Measurements from ENCODE around the gene FGFR3.

The FGFR3 gene

DNA sequence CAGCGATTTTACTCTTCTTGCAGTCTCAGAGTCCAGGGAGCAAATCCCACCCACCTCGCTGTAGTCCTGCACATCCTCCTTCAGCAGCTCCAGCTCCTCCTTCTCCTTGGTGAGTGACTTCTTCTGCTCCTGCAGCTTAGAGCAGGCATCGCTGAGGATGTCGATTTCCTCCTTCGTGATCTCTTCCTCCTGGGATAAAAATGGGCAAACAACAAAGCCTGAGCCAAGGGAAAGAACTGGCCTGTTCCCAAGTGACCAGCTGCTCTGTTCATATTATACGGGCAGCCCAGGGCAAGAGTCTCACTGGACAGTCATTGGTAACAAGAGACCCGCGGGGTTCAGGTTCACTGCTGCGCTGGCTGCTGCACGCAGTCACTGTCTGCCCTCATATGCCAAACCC, 26.2 kb downstream of the FGFR3 start:
- H3K4me3 ChIP-seq (replicated peaks; ENCODE audit: low read depth, low read length) = no peak overlapping the region
- DNase-seq (ENCODE audit: low read depth) = no peak
- TF ChIP-seq, protein P1, sequence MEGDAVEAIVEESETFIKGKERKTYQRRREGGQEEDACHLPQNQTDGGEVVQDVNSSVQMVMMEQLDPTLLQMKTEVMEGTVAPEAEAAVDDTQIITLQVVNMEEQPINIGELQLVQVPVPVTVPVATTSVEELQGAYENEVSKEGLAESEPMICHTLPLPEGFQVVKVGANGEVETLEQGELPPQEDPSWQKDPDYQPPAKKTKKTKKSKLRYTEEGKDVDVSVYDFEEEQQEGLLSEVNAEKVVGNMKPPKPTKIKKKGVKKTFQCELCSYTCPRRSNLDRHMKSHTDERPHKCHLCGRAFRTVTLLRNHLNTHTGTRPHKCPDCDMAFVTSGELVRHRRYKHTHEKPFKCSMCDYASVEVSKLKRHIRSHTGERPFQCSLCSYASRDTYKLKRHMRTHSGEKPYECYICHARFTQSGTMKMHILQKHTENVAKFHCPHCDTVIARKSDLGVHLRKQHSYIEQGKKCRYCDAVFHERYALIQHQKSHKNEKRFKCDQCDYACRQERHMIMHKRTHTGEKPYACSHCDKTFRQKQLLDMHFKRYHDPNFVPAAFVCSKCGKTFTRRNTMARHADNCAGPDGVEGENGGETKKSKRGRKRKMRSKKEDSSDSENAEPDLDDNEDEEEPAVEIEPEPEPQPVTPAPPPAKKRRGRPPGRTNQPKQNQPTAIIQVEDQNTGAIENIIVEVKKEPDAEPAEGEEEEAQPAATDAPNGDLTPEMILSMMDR (IDR thresholded peaks at IDR 0.05; ENCODE audit: low read length, missing control alignments) = no peak

DNA sequence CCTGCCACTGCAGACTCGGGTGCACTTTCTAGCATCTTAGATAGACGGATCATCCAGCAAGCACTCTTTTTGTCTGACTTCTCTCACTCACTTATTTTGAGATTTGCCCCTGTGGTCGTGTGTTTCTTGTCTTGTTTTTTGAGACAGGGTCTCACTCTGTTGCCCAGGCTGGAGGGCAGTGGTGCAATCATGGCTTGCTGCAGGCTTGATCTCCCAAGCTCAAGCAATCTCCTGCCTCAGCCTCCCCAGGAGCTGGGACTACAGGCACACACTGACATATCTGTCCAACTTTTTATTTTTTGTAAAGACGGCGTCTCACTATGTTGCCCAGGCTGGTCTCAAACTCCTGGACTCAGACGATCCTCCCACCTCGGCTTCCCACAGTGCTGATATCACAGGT, 26.7 kb downstream of the FGFR3 start:
- no peak overlapping the region for H3K4me3 ChIP-seq (replicated peaks; ENCODE audit: low read depth, low read length)
- TF ChIP-seq, protein P1 (IDR thresholded peaks at IDR 0.05; ENCODE audit: low read length, missing control alignments) = no peak
- no peak for DNase-seq (ENCODE audit: low read depth)

DNA sequence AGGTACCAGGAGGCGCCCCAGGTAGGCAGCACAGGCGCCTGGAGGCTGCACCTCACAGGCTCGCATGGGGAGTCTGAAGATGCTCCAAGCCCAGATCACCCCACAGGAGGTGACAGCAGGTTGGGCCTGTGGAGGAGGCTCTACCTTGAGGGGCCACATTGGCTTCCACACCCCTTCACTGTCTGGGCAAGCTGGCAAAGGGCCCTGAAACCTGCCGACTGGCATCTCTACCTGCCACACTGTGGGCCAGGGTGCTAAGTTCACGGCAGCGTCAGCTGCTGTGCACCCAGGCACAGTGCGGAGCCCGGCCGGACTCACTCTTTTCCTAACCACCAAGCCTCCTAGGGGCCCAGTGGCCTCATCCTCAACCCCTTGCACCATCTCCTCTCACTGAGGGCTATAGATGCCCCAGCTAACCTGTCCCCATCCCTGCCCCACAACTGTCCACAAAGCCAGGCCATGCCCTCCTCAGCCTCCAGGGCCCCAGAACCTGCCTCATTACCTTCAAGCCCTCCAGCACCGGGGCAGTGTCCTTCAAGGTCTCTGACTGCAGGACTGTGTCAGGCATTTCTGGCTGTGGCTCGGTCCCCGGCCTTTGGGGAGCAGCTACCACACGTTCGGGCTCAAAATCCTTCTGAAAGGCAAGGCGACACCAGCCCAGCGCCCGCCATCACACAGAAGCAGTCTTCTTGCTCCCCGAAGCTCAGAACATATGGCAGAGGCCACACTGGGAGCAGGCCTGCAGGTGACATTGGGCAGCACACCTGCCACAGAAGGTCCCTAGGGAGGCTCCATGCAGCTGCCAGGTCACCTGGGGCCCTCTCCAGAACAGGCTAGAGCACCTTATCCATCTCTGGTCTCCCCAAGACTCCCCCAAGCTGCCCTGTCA, 28.8 kb downstream of the FGFR3 start:
- TF ChIP-seq, protein P1 (IDR thresholded peaks at IDR 0.05; ENCODE audit: low read length, missing control alignments) = no peak
- DNase-seq (ENCODE audit: low read depth) = no peak
- H3K4me3 ChIP-seq (replicated peaks; ENCODE audit: low read depth, low read length) = no peak overlapping the region

DNA sequence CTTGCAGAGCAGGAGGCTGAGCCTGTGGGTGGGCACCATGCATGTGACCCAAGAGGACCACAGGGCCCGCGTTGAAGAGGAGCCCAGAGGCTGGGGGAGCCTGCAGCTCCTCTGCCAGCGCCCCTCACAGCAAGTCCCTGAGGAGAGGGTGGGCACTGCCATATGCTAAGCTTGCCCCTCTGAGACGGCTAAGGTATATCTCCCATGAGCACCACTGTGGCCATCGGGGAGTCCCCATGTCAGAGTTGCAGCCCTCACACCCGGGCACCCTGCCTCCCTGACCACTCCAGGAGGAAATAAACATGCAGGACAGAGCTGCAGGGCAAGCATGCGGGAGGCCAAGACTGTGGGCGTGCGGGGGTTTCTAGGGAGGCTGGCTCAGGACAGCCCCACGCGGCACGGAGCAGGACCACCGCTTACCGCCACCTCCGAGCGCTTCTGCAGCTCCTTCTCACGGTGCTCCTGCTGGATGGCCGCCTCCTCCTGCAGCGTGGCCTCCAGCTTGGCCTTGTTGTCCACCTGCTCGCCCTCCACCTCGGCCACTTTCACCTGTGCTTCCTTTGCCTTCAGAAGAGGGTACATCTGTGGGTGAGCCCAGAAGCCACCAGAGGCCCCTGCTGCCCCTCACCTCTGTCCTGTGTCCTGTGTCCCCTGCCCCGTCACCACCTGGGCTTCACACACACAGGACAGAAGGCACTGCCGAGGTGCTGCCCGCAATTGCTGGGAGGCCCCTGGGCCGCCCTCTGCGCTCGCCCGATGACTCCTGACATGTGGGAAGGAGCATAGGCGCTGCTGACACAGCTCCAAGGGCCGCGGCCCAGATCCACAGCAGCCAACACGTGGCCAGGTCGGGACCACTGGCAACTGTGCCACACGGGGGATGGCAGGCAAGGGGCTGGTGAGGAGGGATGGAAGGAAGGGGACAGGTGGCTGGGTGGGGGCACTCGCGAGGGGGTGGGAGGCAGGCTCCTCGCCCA, 29.8 kb downstream of the FGFR3 start:
- DNase-seq (ENCODE audit: low read depth) = no peak
- H3K4me3 ChIP-seq (replicated peaks; ENCODE audit: low read depth, low read length) = no peak overlapping the region
- TF ChIP-seq, protein P1 (IDR thresholded peaks at IDR 0.05; ENCODE audit: low read length, missing control alignments) = no peak

DNA sequence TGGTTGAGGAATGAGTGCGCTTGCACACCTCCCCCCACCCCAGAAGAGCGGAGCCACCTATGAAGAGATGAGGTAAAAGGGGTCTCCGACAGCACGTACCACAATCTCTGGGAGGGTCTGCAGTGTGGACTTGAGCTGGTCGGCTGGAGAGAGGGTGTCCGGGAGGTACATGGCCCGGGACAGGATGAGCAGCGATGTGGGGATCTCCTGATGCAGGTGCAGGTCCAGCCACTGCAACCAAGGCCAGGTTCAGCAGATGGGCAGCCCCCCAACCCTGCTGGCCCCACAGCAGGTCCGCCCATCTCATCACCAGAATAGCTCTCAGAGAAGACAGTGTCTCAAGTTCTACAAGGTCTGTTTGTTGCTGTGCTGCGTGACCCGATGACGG, 30.4 kb downstream of the FGFR3 start:
- TF ChIP-seq, protein P1 (IDR thresholded peaks at IDR 0.05; ENCODE audit: low read length, missing control alignments) = no peak
- no peak for DNase-seq (ENCODE audit: low read depth)
- H3K4me3 ChIP-seq (replicated peaks; ENCODE audit: low read depth, low read length) = no peak overlapping the region

DNA sequence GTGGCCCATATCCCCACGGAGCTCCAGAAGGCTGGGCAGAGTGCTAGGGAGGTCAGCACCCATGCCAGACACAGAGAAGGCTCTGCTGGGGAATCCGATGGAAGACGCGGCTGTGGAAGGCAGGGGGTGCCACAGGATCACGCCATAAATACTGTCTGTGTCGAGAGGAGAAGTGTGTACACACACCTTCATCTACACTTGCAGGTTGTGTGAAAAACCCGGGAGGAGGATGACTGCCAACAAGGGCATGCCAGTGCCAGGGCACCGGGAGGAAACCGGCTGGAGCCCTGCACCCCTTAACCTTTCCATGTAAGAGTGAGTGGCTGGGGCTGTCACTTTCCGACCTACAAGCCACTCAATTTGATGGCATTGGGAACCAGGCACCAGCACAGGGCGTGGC, 31.7 kb downstream of the FGFR3 start:
- no peak overlapping the region for H3K4me3 ChIP-seq (replicated peaks; ENCODE audit: low read depth, low read length)
- DNase-seq (ENCODE audit: low read depth) = no peak
- TF ChIP-seq, protein P1 (IDR thresholded peaks at IDR 0.05; ENCODE audit: low read length, missing control alignments) = no peak
